ENCODE measurements around the gene ODAD2. TPM values are rescaled to one million over a fixed set of nuclear protein-coding genes. Genes with fewer than 3 reads are reported as not detected.

The ODAD2 gene
- total RNA-seq, 1 experiment from 2014 or later = 7.6 TPM

DNA sequence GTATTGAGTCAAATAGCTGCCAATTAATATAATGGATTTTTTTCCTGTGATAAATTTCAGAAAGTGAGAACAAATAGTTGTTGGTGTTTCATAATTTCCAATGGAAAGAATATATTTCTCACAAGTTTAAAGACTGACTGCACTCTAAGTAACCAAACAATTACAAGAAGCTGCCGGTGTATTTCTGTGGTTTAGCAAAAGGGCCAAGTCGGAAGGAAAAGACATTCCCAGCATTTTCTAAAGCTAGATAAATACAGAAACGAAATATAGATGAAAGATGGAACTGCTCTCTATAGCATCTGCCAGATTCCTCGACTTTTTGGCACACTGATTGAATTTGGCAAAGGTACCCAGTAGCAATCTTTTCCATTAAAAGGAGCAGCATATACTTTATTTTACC, 160.5 kb downstream of the ODAD2 start:
- no peak overlapping the region for H3K4me3 ChIP-seq (ENCODE audit: insufficient read depth, low read depth, low read length)
- no peak for DNase-seq
- H3K27me3 ChIP-seq (ENCODE audit: control insufficient read depth, insufficient read depth, low read length) = no peaks in the 10 kb centered on the region
- no peaks in the 10 kb centered on the region for H3K36me3 ChIP-seq (replicated peaks; ENCODE audit: control insufficient read depth, insufficient read depth, low read length)

GRCh38 chr10:27834476-27834875, 164.4 kb downstream of the ODAD2 start:
- H3K27me3 ChIP-seq (ENCODE audit: control insufficient read depth, insufficient read depth, low read length) = no peaks in the 10 kb centered on the region
- no peaks in the 10 kb centered on the region for H3K36me3 ChIP-seq (replicated peaks; ENCODE audit: control insufficient read depth, insufficient read depth, low read length)
- no peak for DNase-seq
- no peak overlapping the region for H3K4me3 ChIP-seq (ENCODE audit: insufficient read depth, low read depth, low read length)

DNA sequence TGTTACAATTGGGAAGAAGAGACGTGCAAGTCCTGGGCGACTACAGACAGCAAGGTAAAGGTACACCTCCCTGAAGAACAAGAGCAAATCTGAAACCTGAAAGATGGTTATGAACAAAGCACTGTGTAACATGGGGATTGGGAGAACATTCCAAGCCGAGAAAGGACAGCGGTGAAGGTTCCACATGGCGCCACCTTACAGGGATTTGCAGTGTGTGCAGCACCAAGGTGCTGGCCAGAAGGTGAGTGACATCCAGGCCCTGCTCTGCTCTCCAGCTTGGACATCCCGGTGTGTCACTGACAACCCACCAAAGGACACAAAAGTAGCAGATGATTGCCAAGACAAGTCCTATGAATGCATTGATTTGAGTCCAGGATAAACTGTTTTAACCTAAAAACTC, 165.1 kb downstream of the ODAD2 start:
- Histone ChIP-seq H3K36me3 (replicated peaks; ENCODE audit: control insufficient read depth, insufficient read depth, low read length) (no peaks in the 10 kb centered on the region), H3K4me3 (ENCODE audit: insufficient read depth, low read depth, low read length) (no peak overlapping the region), H3K27me3 (ENCODE audit: control insufficient read depth, insufficient read depth, low read length) (no peaks in the 10 kb centered on the region)
- DNase-seq = no peak

DNA sequence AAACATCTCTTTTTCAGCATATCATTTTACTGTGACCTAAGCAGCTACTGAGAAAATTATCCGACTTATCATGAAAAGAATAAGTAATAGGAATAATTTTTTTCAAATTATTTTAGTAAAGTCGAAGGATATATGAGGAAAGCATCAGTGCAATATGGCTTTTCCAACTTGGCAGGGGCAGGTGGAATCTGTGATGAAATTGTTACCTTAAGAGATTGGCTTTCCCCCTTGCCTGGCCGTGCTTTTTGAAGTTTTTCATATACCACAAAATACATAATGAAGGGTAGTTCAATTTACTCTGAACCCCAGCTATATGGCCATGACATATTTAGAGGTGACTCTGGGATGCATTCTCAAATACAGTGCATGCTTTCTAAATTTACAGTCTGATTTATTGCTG, 166.1 kb downstream of the ODAD2 start:
- no peak for DNase-seq
- no peaks in the 10 kb centered on the region for H3K36me3 ChIP-seq (replicated peaks; ENCODE audit: control insufficient read depth, insufficient read depth, low read length)
- H3K27me3 ChIP-seq (ENCODE audit: control insufficient read depth, insufficient read depth, low read length) = no peaks in the 10 kb centered on the region
- H3K4me3 ChIP-seq (ENCODE audit: insufficient read depth, low read depth, low read length) = no peak overlapping the region

GRCh38 chr10:27826369-27826768, 172.5 kb downstream of the ODAD2 start:
- no peak for DNase-seq
- Histone ChIP-seq H3K27me3 (ENCODE audit: control insufficient read depth, insufficient read depth, low read length) (no peaks in the 10 kb centered on the region), H3K36me3 (replicated peaks; ENCODE audit: control insufficient read depth, insufficient read depth, low read length) (no peaks in the 10 kb centered on the region)

GRCh38 chr10:27822301-27822700, 176.6 kb downstream of the ODAD2 start:
- H3K4me3 ChIP-seq (ENCODE audit: insufficient read depth, low read depth, low read length) = no peak overlapping the region
- H3K36me3 ChIP-seq (replicated peaks; ENCODE audit: control insufficient read depth, insufficient read depth, low read length) = no peaks in the 10 kb centered on the region
- H3K27me3 ChIP-seq (ENCODE audit: control insufficient read depth, insufficient read depth, low read length) = no peaks in the 10 kb centered on the region
- DNase-seq = no peak

More at GRCh38 chr10:27826369-27826768, 172.5 kb downstream of the ODAD2 start:
- no peak overlapping the region for H3K4me3 ChIP-seq (ENCODE audit: insufficient read depth, low read depth, low read length)

- H3K4me3 ChIP-seq (ENCODE audit: insufficient read depth, low read depth, low read length) = no peak overlapping the region
- H3K27me3 ChIP-seq (ENCODE audit: control insufficient read depth, insufficient read depth, low read length) = no peaks in the 10 kb centered on the region
- no peaks in the 10 kb centered on the region for H3K36me3 ChIP-seq (replicated peaks; ENCODE audit: control insufficient read depth, insufficient read depth, low read length)
- no peak for DNase-seq
These were observed 178.2 kb downstream of the ODAD2 start for GRCh38 chr10:27820637-27821036.

GRCh38 chr10:27819781-27820531, 178.9 kb downstream of the ODAD2 start:
- H3K27me3 ChIP-seq (ENCODE audit: control insufficient read depth, insufficient read depth, low read length) = no peaks in the 10 kb centered on the region
- no peak for DNase-seq
- H3K4me3 ChIP-seq (ENCODE audit: insufficient read depth, low read depth, low read length) = no peak overlapping the region
- no peaks in the 10 kb centered on the region for H3K36me3 ChIP-seq (replicated peaks; ENCODE audit: control insufficient read depth, insufficient read depth, low read length)

DNA sequence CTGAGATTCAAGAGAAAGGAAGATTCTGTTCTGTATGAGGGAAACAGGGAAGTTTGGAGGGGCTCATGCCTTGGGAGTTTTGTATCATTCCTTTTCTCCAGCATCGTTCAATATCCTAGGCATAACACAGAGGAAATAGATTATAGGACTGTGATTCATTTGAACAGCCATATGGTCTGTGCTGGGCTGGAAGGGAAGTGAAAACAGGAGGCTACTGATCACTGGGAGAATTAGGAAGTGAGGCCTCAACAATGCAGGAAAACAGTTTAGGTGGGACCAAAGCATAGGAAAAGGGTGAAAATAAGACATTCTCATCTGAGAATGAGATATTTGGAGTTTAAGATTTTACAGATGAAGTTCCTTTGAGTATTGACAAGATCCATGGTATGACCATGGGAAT, 182.6 kb downstream of the ODAD2 start:
- DNase-seq = no peak
- H3K27me3 ChIP-seq (ENCODE audit: control insufficient read depth, insufficient read depth, low read length) = no peaks in the 10 kb centered on the region
- H3K4me3 ChIP-seq (ENCODE audit: insufficient read depth, low read depth, low read length) = no peak overlapping the region
- H3K36me3 ChIP-seq (replicated peaks; ENCODE audit: control insufficient read depth, insufficient read depth, low read length) = no peaks in the 10 kb centered on the region

- no peaks in the 10 kb centered on the region for H3K27me3 ChIP-seq (ENCODE audit: control insufficient read depth, insufficient read depth, low read length)
- no peak for DNase-seq
- H3K36me3 ChIP-seq (replicated peaks; ENCODE audit: control insufficient read depth, insufficient read depth, low read length) = no peaks in the 10 kb centered on the region
- no peak overlapping the region for H3K4me3 ChIP-seq (ENCODE audit: insufficient read depth, low read depth, low read length)
These were observed 183.0 kb downstream of the ODAD2 start for GRCh38 chr10:27815846-27816245.

- Histone ChIP-seq H3K4me3 (ENCODE audit: insufficient read depth, low read depth, low read length) (no peak overlapping the region), H3K27me3 (ENCODE audit: control insufficient read depth, insufficient read depth, low read length) (no peaks in the 10 kb centered on the region), H3K36me3 (replicated peaks; ENCODE audit: control insufficient read depth, insufficient read depth, low read length) (no peaks in the 10 kb centered on the region)
- DNase-seq = no peak
These were observed 183.6 kb downstream of the ODAD2 start for GRCh38 chr10:27815261-27815660.

DNA sequence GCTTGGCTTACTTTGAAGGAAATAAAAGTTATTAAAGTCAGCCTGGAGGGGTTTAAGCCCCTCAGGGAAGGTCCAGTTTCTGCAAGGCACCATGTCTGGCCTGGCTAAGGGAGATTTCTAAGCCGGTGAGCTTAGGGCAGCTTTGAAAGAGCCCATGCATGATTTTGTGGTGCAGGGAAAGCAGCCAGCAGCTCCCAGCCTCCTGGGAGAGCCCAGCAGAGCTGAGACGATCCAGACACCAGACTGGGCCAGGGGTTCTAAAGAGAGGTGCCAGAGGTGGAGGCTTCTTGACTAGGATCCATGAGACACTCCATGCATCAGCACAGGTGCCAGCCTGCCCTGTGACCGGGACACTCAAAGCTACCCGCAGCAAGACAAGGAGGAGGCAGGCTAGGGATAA, 193.7 kb downstream of the ODAD2 start:
- Histone ChIP-seq H3K27me3 (ENCODE audit: control insufficient read depth, insufficient read depth, low read length) (no peaks in the 10 kb centered on the region), H3K4me3 (ENCODE audit: insufficient read depth, low read depth, low read length) (no peak overlapping the region), H3K36me3 (replicated peaks; ENCODE audit: control insufficient read depth, insufficient read depth, low read length) (no peaks in the 10 kb centered on the region)
- DNase-seq = no peak

- Histone ChIP-seq H3K27me3 (ENCODE audit: control insufficient read depth, insufficient read depth, low read length) (no peaks in the 10 kb centered on the region), H3K4me3 (ENCODE audit: insufficient read depth, low read depth, low read length) (no peak overlapping the region), H3K36me3 (replicated peaks; ENCODE audit: control insufficient read depth, insufficient read depth, low read length) (no peaks in the 10 kb centered on the region)
- no peak for DNase-seq
These were observed 194.7 kb downstream of the ODAD2 start for GRCh38 chr10:27804136-27804535.

GRCh38 chr10:27801171-27801785, 197.6 kb downstream of the ODAD2 start:
- H3K36me3 ChIP-seq (replicated peaks; ENCODE audit: control insufficient read depth, insufficient read depth, low read length) = no peaks in the 10 kb centered on the region
- no peaks in the 10 kb centered on the region for H3K27me3 ChIP-seq (ENCODE audit: control insufficient read depth, insufficient read depth, low read length)
- H3K4me3 ChIP-seq (ENCODE audit: insufficient read depth, low read depth, low read length) = no peak overlapping the region
- no peak for DNase-seq

- Histone ChIP-seq H3K4me3 (ENCODE audit: insufficient read depth, low read depth, low read length) (no peak overlapping the region), H3K27me3 (ENCODE audit: control insufficient read depth, insufficient read depth, low read length) (no peaks in the 10 kb centered on the region), H3K36me3 (replicated peaks; ENCODE audit: control insufficient read depth, insufficient read depth, low read length) (no peaks in the 10 kb centered on the region)
- no peak for DNase-seq
These were observed 199.8 kb downstream of the ODAD2 start for GRCh38 chr10:27799046-27799445.

Measured in H7 (cell line).